ENCODE results near the gene AGPAT4. TPM values are rescaled to one million over a fixed set of nuclear protein-coding genes. Genes with fewer than 3 reads are reported as not detected.

AGPAT4 gene
- polyA plus RNA-seq, 1 of the 3 experiments (the other 2 are of a cell fraction): 3.9 TPM

DNA sequence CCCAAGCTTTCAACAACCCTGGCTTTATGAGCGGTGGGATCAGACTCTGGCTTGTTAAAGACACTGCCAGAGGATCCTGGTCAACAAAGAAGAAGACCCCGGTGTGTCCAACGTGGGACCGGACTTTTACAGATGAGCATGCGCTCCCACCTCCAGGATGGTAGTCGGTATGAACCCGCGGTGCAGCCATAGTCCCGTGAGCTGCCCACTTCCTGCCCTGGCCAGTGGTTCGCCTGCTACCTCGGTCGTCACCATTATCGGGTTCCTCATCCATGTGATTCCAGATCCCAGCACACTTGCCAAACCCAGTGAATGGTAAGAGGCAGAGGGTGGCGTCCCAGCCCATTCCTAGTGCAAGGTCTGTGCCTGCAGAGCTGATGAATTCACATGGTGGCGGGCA lies 112.7 kb downstream of the AGPAT4 start:
- no peak overlapping the region for H3K27ac ChIP-seq (ENCODE audit: low read depth in 2 of 2, low read length in 1 of 2)
- H3K9ac ChIP-seq: no peak overlapping the region
- POLR2A ChIA-PET: no interaction called here
- H3K4me3 ChIP-seq (ENCODE audit: low read depth in 2 of 2, low read length in 1 of 2): no peak overlapping the region
- H3K79me2 ChIP-seq (ENCODE audit: insufficient read depth): no peaks in the 10 kb centered on the region
- no peaks in the 10 kb centered on the region for H3K27me3 ChIP-seq (ENCODE audit: insufficient read depth)
- no peaks in the 10 kb centered on the region for H3K9me3 ChIP-seq
- H3K9me2 ChIP-seq: no peaks in the 10 kb centered on the region
- H3K4me1 ChIP-seq (ENCODE audit: control insufficient read depth in 1 of 2, insufficient read depth in 2 of 2, low read depth in 1 of 2, low read length in 1 of 2): peaks cover 0 to 2% of the 10 kb centered on the region in 2 experiments; a peak in 1 of 4 replicates
- H3K4me2 ChIP-seq: no peak overlapping the region
- TF ChIP-seq RCOR1 (IDR thresholded peaks at IDR 0.05; ENCODE audit: low read length) (no peak), SIN3A (IDR thresholded peaks at IDR 0.05; ENCODE audit: borderline replicate concordance, low read depth, low read length) (no peak), TCF12 (IDR thresholded peaks at IDR 0.05) (no peak), MEF2A (IDR thresholded peaks at IDR 0.05; ENCODE audit: borderline replicate concordance, low read depth) (no peak), NRF1 (IDR thresholded peaks at IDR 0.05; ENCODE audit: low read depth, low read length) (no peak)
- TF ChIP-seq, protein P1, sequence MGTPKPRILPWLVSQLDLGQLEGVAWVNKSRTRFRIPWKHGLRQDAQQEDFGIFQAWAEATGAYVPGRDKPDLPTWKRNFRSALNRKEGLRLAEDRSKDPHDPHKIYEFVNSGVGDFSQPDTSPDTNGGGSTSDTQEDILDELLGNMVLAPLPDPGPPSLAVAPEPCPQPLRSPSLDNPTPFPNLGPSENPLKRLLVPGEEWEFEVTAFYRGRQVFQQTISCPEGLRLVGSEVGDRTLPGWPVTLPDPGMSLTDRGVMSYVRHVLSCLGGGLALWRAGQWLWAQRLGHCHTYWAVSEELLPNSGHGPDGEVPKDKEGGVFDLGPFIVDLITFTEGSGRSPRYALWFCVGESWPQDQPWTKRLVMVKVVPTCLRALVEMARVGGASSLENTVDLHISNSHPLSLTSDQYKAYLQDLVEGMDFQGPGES (IDR thresholded peaks at IDR 0.05; ENCODE audit: low read depth, low read length): no peak
- no peaks in the 10 kb centered on the region for H4K20me1 ChIP-seq (ENCODE audit: insufficient read depth)
- no peak overlapping the region for H2AFZ ChIP-seq (ENCODE audit: low read depth)
- H3F3A ChIP-seq (replicated peaks; ENCODE audit: insufficient read depth): no peaks in the 10 kb centered on the region
- peaks cover 0 to 3% of the 10 kb centered on the region in 2 experiments for H3K36me3 ChIP-seq (replicated peaks in 1 of 2; ENCODE audit: control insufficient read depth in 1 of 2, insufficient read depth in 2 of 2, low read length in 1 of 2)
- WGBS (ENCODE audit: low lambda C conversion rate): 98% methylated on average over 15 of the region's 15 CpGs
- CTCF ChIA-PET: interaction anchor here (1.0 to 1.9 kb wide), 2 partner anchors 16 to 210 kb away, joined by 3 to 7 read pairs; no protein-coding TSS in a partner anchor
- no peak for DNase-seq

DNA sequence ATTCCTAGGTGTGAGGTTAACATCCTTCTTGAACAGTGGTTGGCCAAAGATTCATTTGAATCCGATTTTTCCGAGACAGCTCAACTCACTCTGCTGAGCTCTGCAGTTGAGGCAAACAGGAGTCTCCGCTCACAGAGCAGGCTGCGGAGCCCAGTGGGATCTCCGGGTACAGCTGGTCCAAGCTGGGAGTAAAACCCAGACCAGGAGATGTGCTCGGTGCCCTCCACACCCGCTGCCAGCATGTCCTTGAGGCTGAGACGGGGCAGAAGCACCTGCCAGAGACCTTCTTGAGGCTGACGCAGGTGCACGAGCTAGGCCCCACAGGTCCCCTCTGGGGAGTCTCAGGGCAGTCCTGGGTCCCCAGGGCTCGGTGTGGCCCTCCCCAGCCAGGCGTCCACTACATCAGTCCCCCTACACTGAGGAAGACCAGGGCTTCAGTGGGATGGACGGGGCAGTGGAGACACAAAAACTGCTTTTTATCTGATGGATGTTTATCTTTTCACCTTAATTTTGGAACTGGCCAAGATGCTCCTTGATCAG lies 119.0 kb downstream of the AGPAT4 start:
- 95% methylated on average over 8 of the region's 13 CpGs for WGBS (ENCODE audit: low lambda C conversion rate)
- Histone ChIP-seq H3K9me2 (no peaks in the 10 kb centered on the region), H3K9ac (no peak overlapping the region), H3K27me3 (ENCODE audit: insufficient read depth) (no peaks in the 10 kb centered on the region), H3K9me3 (no peaks in the 10 kb centered on the region), H3K4me1 (ENCODE audit: control insufficient read depth in 1 of 2, insufficient read depth in 2 of 2, low read depth in 1 of 2, low read length in 1 of 2) (no peaks in the 10 kb centered on the region), H3K4me2 (no peak overlapping the region), H3K36me3 (replicated peaks in 1 of 2; ENCODE audit: control insufficient read depth in 1 of 2, insufficient read depth in 2 of 2, low read length in 1 of 2) (no peaks in the 10 kb centered on the region), H3K4me3 (ENCODE audit: low read depth in 2 of 2, low read length in 1 of 2) (no peak overlapping the region), H3F3A (replicated peaks; ENCODE audit: insufficient read depth) (no peaks in the 10 kb centered on the region), H3K79me2 (ENCODE audit: insufficient read depth) (no peaks in the 10 kb centered on the region), H3K27ac (ENCODE audit: low read depth in 2 of 2, low read length in 1 of 2) (no peak overlapping the region), H2AFZ (ENCODE audit: low read depth) (no peak overlapping the region), H4K20me1 (ENCODE audit: insufficient read depth) (no peaks in the 10 kb centered on the region)
- DNase-seq: no peak
- TF ChIP-seq, protein P2, sequence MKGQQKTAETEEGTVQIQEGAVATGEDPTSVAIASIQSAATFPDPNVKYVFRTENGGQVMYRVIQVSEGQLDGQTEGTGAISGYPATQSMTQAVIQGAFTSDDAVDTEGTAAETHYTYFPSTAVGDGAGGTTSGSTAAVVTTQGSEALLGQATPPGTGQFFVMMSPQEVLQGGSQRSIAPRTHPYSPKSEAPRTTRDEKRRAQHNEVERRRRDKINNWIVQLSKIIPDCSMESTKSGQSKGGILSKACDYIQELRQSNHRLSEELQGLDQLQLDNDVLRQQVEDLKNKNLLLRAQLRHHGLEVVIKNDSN (IDR thresholded peaks at IDR 0.05; ENCODE audit: borderline replicate concordance, low read depth): no peak
- TF ChIP-seq, protein P3, sequence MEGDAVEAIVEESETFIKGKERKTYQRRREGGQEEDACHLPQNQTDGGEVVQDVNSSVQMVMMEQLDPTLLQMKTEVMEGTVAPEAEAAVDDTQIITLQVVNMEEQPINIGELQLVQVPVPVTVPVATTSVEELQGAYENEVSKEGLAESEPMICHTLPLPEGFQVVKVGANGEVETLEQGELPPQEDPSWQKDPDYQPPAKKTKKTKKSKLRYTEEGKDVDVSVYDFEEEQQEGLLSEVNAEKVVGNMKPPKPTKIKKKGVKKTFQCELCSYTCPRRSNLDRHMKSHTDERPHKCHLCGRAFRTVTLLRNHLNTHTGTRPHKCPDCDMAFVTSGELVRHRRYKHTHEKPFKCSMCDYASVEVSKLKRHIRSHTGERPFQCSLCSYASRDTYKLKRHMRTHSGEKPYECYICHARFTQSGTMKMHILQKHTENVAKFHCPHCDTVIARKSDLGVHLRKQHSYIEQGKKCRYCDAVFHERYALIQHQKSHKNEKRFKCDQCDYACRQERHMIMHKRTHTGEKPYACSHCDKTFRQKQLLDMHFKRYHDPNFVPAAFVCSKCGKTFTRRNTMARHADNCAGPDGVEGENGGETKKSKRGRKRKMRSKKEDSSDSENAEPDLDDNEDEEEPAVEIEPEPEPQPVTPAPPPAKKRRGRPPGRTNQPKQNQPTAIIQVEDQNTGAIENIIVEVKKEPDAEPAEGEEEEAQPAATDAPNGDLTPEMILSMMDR (IDR thresholded peaks at IDR 0.05): no peak
- TF ChIP-seq FOSL2 (IDR thresholded peaks at IDR 0.05; ENCODE audit: borderline replicate concordance, low read depth): no peak
- ChIA-PET CTCF (interaction anchor here (1.0 kb wide), 1 partner anchor 216 kb away, joined by 4 read pairs; no protein-coding TSS in a partner anchor), POLR2A (no interaction called here)
